HG02623 (cell line): ENCODE results near the gene ARHGAP9.
A peak's percentile ranks its signal among the peaks of the same experiment; 100 is the strongest.

Experiments used
- ATAC-seq: cut with Tn5 transposase; IDR thresholded peaks from one replicate; pipeline ENCODE4 v1.9.1; 2021; ENCODE audit warnings: moderate library complexity; ENCODE audit not compliant: unreplicated experiment

Gene ARHGAP9

GRCh38 chr12:57473886-57474285 is 5.8 kb downstream of the ARHGAP9 start:
- ATAC-seq: no peak

DNA sequence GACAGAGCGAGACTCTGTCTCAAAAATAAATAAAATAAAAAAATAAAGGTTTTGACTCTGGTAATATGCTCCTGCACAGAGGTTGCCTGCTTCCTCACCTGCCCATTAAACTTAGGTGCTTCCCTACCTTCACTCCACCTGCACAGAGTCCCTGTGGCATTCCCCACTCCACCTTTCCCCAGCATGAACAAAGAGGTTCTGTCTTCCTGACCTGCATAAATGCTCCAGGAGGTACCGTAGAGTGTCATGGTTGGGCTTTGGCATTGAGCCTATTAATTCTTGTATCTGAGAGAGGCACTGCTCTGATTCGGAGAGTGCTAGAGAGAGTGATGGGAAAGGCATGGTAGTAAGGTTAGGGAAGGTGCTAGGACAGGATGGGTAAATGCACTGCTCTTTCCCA is 6.3 kb downstream of the ARHGAP9 start:
- ATAC-seq: no peak

- ATAC-seq: no peak
Observed at GRCh38 chr12:57472391-57472790, 7.3 kb downstream of the ARHGAP9 start.

DNA sequence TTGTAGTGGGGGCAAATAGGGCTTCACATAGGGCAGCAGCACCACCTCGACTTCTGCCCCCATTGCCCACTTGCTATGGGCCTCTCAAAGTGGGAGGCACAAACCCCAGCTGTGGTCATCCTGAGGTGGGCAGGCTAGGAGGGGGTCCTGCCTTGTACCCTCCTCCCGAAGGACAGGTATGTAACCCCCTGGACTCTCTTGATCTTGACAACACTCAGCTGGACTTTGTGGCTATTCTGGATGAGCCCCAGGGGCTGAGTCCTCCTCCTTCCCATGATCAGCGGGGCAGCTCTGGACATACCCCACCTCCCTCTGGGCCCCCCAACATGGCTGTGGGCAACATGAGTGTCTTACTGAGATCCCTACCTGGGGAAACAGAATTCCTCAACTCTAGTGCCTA is 8.0 kb downstream of the ARHGAP9 start:
- no peak for ATAC-seq

- ATAC-seq: no peak
Observed at GRCh38 chr12:57470970-57471656, 8.6 kb downstream of the ARHGAP9 start.

DNA sequence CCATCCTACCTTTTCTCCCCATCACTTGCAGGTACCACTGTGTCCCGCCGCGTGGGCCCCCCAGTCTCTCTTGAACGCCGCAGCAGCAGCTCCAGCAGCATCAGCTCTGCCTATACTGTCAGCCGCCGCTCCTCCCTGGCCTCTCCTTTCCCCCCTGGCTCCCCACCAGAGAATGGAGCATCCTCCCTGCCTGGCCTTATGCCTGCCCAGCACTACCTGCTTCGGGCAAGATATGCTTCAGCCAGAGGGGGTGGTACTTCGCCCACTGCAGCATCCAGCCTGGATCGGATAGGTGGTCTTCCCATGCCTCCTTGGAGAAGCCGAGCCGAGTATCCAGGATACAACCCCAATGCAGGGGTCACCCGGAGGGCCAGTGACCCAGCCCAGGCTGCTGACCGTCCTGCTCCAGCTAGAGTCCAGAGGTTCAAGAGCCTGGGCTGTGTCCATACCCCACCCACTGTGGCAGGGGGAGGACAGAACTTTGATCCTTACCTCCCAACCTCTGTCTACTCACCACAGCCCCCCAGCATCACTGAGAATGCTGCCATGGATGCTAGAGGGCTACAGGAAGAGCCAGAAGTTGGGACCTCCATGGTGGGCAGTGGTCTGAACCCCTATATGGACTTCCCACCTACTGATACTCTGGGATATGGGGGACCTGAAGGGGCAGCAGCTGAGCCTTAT is 9.2 kb downstream of the ARHGAP9 start:
- ATAC-seq: no peak

DNA sequence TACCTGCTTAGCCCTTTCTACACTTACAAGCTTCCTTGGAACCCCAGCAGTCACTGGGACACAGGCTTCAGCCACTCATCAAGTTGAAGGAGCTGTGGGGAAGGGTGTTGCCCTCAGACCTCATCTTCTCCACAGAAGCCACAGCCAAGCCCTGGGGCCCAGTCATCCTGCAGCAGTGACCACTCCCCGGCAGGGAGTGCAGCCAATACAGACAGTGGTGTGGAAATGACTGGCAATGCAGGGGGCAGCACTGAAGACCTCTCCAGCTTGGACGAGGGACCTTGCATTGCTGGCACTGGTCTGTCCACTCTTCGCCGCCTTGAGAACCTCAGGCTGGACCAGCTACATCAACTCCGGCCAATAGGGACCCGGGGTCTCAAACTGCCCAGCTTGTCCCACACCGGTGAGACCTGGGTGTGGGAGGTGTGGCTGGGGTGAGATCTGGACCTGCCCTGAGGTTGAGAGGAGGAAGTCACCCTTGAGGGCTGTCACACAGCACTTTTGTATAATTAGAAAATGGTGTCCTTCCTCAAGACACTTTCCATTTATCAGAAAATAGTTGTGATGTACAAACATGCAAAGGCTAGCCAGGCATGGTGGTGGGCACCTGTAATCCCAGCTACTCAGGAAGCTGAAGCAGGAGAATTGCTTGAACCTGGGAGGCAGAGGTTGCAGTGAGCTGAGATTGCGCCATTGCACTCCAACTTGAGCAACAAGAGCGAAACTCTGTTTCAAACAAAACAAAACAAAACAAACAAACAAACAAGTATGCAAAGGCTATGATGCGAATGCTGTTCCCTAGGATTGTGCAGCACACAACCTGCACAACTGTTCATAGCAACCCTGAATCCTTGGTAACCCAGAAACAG is 10.1 kb downstream of the ARHGAP9 start:
- ATAC-seq: no peak

- ATAC-seq: no peak
Observed at GRCh38 chr12:57467915-57468314, 11.8 kb downstream of the ARHGAP9 start.

- no peak for ATAC-seq
Observed at GRCh38 chr12:57467212-57467874, 12.3 kb downstream of the ARHGAP9 start.

- ATAC-seq: no peak
Observed at GRCh38 chr12:57465747-57466505, 13.7 kb downstream of the ARHGAP9 start.

DNA sequence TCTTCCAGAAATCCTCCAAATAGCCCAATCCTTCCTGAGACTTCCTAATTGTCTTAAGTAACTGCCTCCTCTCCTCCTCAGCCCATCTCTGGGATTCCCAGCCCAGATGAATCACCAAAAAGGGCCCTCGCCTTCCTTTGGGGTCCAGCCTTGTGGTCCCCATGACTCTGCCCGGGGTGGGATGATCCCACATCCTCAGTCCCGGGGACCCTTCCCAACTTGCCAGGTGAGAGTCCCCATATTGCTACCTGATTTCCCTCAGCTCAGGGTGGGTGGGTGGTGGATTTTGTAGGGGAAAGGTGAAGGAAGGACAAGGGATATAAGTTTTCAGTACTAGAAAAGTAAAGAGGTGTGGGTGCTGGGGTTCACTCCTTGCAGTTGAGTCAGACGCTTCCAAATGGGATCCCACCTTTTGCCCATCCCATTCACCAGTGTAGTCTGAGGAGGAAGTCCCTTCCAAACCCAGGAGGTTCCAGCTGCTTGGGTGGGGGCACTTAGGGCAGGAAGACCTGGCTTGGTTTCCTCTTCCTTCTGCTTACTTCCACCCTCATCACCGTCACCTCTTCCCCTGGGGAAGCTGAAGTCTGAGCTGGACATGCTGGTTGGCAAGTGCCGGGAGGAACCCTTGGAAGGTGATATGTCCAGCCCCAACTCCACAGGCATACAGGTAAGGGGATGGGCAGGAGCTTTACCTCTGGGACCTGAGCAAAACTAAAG is 14.5 kb downstream of the ARHGAP9 start:
- no peak for ATAC-seq

DNA sequence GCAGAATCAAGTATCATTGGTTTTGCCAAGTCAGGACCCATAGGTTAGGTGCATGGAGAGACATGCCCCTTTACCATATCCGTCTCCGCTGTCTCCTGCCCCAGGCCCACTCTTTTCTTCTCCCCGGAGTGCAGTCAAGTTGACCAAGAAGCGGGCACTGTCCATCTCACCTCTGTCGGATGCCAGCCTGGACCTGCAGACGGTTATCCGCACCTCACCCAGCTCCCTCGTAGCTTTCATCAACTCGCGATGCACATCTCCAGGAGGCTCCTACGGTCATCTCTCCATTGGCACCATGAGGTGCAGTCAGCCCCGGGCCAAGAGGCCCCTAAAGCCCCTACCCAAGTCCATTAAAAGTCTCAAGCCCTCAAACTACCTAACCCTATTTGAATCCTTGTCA is 15.1 kb downstream of the ARHGAP9 start:
- ATAC-seq: no peak

- no peak for ATAC-seq
Observed at GRCh38 chr12:57462912-57463253, 16.8 kb downstream of the ARHGAP9 start.

GRCh38 chr12:57462251-57462911 is 17.3 kb downstream of the ARHGAP9 start:
- peak; percentile 82 for ATAC-seq

DNA sequence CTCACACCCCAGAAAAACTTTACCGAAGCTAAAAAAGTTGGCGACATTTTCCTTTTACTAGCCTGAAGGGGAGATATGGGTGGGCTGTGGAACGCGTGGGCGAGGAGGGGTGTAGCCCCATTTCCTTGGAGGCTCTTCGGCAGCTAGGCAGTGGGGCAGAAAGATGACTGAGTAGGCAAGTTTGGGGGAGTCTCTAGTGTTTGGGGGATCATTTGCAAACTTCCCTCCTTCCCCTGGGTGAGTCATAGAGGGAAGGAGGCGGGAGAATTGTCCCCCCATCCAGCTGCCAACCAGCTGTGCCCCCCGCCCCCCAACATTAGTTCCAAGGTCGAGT is 17.8 kb downstream of the ARHGAP9 start:
- no peak for ATAC-seq

- ATAC-seq: no peak
Observed at GRCh38 chr12:57461276-57461916, 18.3 kb downstream of the ARHGAP9 start.

- no peak for ATAC-seq
Observed at GRCh38 chr12:57460841-57461275, 18.8 kb downstream of the ARHGAP9 start.

- no peak for ATAC-seq
Observed at GRCh38 chr12:57460468-57460784, 19.2 kb downstream of the ARHGAP9 start.

- ATAC-seq: no peak
Observed at GRCh38 chr12:57459750-57460467, 19.8 kb downstream of the ARHGAP9 start, which contains the start of gene GLI1. GLI1 (plus strand) TSS chr12:57459785; CDS start chr12:57463692, 3,907 bp downstream.
